Stimulated activated CD8-positive, alpha-beta memory T cell treated with anti-CD3 and anti-CD28 coated beads, Interleukin-15, amount 100 ng/mL, for 4 hours (primary cell): Measurements from ENCODE around the gene SFTA2.
A peak's percentile ranks its signal among the peaks of the same experiment; 100 is the strongest.
"Not testable (repeated sequence)": the region's sequence is repeated elsewhere in the genome, so short reads cannot be mapped to it uniquely, and the experiment has no call there.

Experiments
- DNase-seq, 2 donors: peaks; one replicate each; pipeline ENCODE4 v3.0.0-alpha.2; 2020; ENCODE audit warnings: low read depth in 2 of 2

The SFTA2 gene

GRCh38 chr6:30942338-30943060, 10.5 kb upstream of the SFTA2 start:
- no peak for DNase-seq

- DNase-seq: no peak
Observed at GRCh38 chr6:30940361-30940986, 8.5 kb upstream of the SFTA2 start, which contains the start of gene MUCL3. MUCL3 (plus strand) TSS chr6:30940973; CDS start chr6:30941000, 27 bp downstream.

- DNase-seq: no peak
Observed at GRCh38 chr6:30939473-30939872, 7.5 kb upstream of the SFTA2 start.

- DNase-seq: no peak
Observed at GRCh38 chr6:30938730-30939129, 6.8 kb upstream of the SFTA2 start.

GRCh38 chr6:30937265-30937664, 5.3 kb upstream of the SFTA2 start:
- DNase-seq: no peak

- DNase-seq: no peak
Observed at GRCh38 chr6:30935018-30935417, 3.0 kb upstream of the SFTA2 start.

- DNase-seq: no peak
Observed at GRCh38 chr6:30932665-30933365, 845 bp upstream of the SFTA2 start.

- DNase-seq: no peak
Observed at GRCh38 chr6:30931272-30931671, 698 bp downstream of the SFTA2 start.

GRCh38 chr6:30930506-30930905, 1.5 kb downstream of the SFTA2 start:
- no peak for DNase-seq

GRCh38 chr6:30928677-30929076, 3.3 kb downstream of the SFTA2 start:
- DNase-seq: no peak

- not testable (repeated sequence) for DNase-seq
Observed at GRCh38 chr6:30927080-30927479, 4.9 kb downstream of the SFTA2 start.

GRCh38 chr6:30926644-30927043, 5.3 kb downstream of the SFTA2 start:
- no peak for DNase-seq

- not testable (repeated sequence) for DNase-seq
Observed at GRCh38 chr6:30924040-30924627, 7.8 kb downstream of the SFTA2 start.

- no peak for DNase-seq
Observed at GRCh38 chr6:30922447-30922852, 9.5 kb downstream of the SFTA2 start.

GRCh38 chr6:30918670-30919069, 13.3 kb downstream of the SFTA2 start:
- no peak for DNase-seq

- DNase-seq: no peak
Observed at GRCh38 chr6:30917487-30917886, 14.5 kb downstream of the SFTA2 start.

- no peak for DNase-seq
Observed at GRCh38 chr6:30917041-30917440, 14.9 kb downstream of the SFTA2 start.

- no peak for DNase-seq
Observed at GRCh38 chr6:30915591-30915946, 16.4 kb downstream of the SFTA2 start.

- no peak for DNase-seq
Observed at GRCh38 chr6:30914854-30915590, 16.9 kb downstream of the SFTA2 start.

- DNase-seq: peak; percentile 71 to 79
Observed at GRCh38 chr6:30914076-30914853, 17.7 kb downstream of the SFTA2 start, which contains the start of gene VARS2. VARS2 (plus strand) TSS chr6:30914238; CDS start chr6:30914837, 599 bp downstream.

- no peak for DNase-seq
Observed at GRCh38 chr6:30913721-30914075, 18.3 kb downstream of the SFTA2 start.
